ENCODE measurements around the gene ADGRL3. TPM values are rescaled to one million over a fixed set of nuclear protein-coding genes. Genes with fewer than 3 reads are reported as not detected.

ADGRL3 gene
- total and polyA plus RNA-seq, 4 donors = 0.07 to 1.7 (median 0.82) TPM

- no peak overlapping the region for H3K4me3 ChIP-seq (ENCODE audit: low read depth in 1 of 3, low read length in 3 of 3)
- no peaks in the 10 kb centered on the region for H3K27me3 ChIP-seq (ENCODE audit: control insufficient read depth in 4 of 4, insufficient read depth in 4 of 4, low read length in 3 of 4)
- no peak overlapping the region for H3K27ac ChIP-seq (ENCODE audit: low read depth in 1 of 2, low read length in 2 of 2)
- no peaks in the 10 kb centered on the region for H3K36me3 ChIP-seq (ENCODE audit: control insufficient read depth in 4 of 4, insufficient read depth in 3 of 4, low read depth in 1 of 4, low read length in 3 of 4)
- TF ChIP-seq CTCF (IDR thresholded peaks at IDR 0.05; ENCODE audit: low read depth, low read length, missing input control) (no peak), HNF4A (conservative IDR thresholded peaks at IDR 0.05) (no peak), TAF1 (conservative IDR thresholded peaks at IDR 0.05) (no peak), SP1 (IDR thresholded peaks at IDR 0.05) (no peak), ZBTB33 (IDR thresholded peaks at IDR 0.05) (no peak), EGR1 (IDR thresholded peaks at IDR 0.05; ENCODE audit: low read depth in 2 of 2) (no peak)
- no peaks in the 10 kb centered on the region for H3K4me1 ChIP-seq (ENCODE audit: control insufficient read depth in 4 of 4, insufficient read depth in 4 of 4, low read length in 3 of 4)
- WGBS = 88% methylated on average over 2 of the region's 2 CpGs
- no peak for DNase-seq (ENCODE audit: low spot score)
- H3K9me3 ChIP-seq (ENCODE audit: control insufficient read depth in 4 of 4, low read length in 3 of 4) = no peaks in the 10 kb centered on the region
- H3K9ac ChIP-seq (ENCODE audit: low read depth in 1 of 2, low read length in 2 of 2) = no peak overlapping the region
Observed at GRCh38 chr4:61882381-61882780, 682.3 kb downstream of the ADGRL3 start.

- WGBS = 63% methylated on average over 1 of the region's 1 CpG
- Histone ChIP-seq H3K27ac (ENCODE audit: low read depth in 1 of 2, low read length in 2 of 2) (no peak overlapping the region), H3K9me3 (ENCODE audit: control insufficient read depth in 4 of 4, low read length in 3 of 4) (no peaks in the 10 kb centered on the region), H3K9ac (ENCODE audit: low read depth in 1 of 2, low read length in 2 of 2) (no peak overlapping the region), H3K4me3 (ENCODE audit: low read depth in 1 of 3, low read length in 3 of 3) (no peak overlapping the region), H3K4me1 (ENCODE audit: control insufficient read depth in 4 of 4, insufficient read depth in 4 of 4, low read length in 3 of 4) (no peaks in the 10 kb centered on the region), H3K36me3 (ENCODE audit: control insufficient read depth in 4 of 4, insufficient read depth in 3 of 4, low read depth in 1 of 4, low read length in 3 of 4) (no peaks in the 10 kb centered on the region), H3K27me3 (ENCODE audit: control insufficient read depth in 4 of 4, insufficient read depth in 4 of 4, low read length in 3 of 4) (peaks cover 0 to 2% (median 0%) of the 10 kb centered on the region in 4 donors)
- DNase-seq (ENCODE audit: low spot score) = no peak
- TF ChIP-seq FOXA2 (IDR thresholded peaks at IDR 0.05) (no peak), EGR1 (IDR thresholded peaks at IDR 0.05; ENCODE audit: low read depth in 2 of 2) (no peak), HNF4G (IDR thresholded peaks at IDR 0.05) (no peak), FOXA1 (IDR thresholded peaks at IDR 0.05) (no peak), CTCF (IDR thresholded peaks at IDR 0.05; ENCODE audit: low read depth, low read length, missing input control) (no peak), TAF1 (conservative IDR thresholded peaks at IDR 0.05) (no peak), HNF4A (conservative IDR thresholded peaks at IDR 0.05) (no peak), GABPA (IDR thresholded peaks at IDR 0.05 in 1 of 2, conservative IDR thresholded peaks at IDR 0.05 in 1 of 2) (no peak), SP1 (IDR thresholded peaks at IDR 0.05) (no peak)
Observed at GRCh38 chr4:61886131-61886530, 686.0 kb downstream of the ADGRL3 start.

- DNase-seq (ENCODE audit: low spot score) = no peak
- H3K9ac ChIP-seq (ENCODE audit: low read depth in 1 of 2, low read length in 2 of 2) = no peak overlapping the region
- WGBS = 92% methylated on average over 1 of the region's 1 CpG
Observed at GRCh38 chr4:61889117-61889516, 689.0 kb downstream of the ADGRL3 start.

More at GRCh38 chr4:61889117-61889516, 689.0 kb downstream of the ADGRL3 start:
- TF ChIP-seq REST (IDR thresholded peaks at IDR 0.05) (no peak), JUND (IDR thresholded peaks at IDR 0.05) (no peak), FOXA2 (IDR thresholded peaks at IDR 0.05) (no peak)
- Histone ChIP-seq H3K27me3 (ENCODE audit: control insufficient read depth in 4 of 4, insufficient read depth in 4 of 4, low read length in 3 of 4) (peaks cover 0 to 2% (median 0%) of the 10 kb centered on the region in 4 donors), H3K4me3 (ENCODE audit: low read depth in 1 of 3, low read length in 3 of 3) (no peak overlapping the region), H3K36me3 (ENCODE audit: control insufficient read depth in 4 of 4, insufficient read depth in 3 of 4, low read depth in 1 of 4, low read length in 3 of 4) (no peaks in the 10 kb centered on the region), H3K27ac (ENCODE audit: low read depth in 1 of 2, low read length in 2 of 2) (no peak overlapping the region), H3K4me1 (ENCODE audit: control insufficient read depth in 4 of 4, insufficient read depth in 4 of 4, low read length in 3 of 4) (no peaks in the 10 kb centered on the region), H3K9me3 (ENCODE audit: control insufficient read depth in 4 of 4, low read length in 3 of 4) (no peaks in the 10 kb centered on the region)

All from liver (tissue), 9 donors.